NCI-H2196 (cell line): ENCODE data around the gene CRACR2A.

Source experiments
- DNase-seq: peaks from one replicate; lab custom pipeline; 2025; ENCODE audit not compliant: unreplicated experiment; lab: John Stamatoyannopoulos, UW

The CRACR2A gene, protein sequence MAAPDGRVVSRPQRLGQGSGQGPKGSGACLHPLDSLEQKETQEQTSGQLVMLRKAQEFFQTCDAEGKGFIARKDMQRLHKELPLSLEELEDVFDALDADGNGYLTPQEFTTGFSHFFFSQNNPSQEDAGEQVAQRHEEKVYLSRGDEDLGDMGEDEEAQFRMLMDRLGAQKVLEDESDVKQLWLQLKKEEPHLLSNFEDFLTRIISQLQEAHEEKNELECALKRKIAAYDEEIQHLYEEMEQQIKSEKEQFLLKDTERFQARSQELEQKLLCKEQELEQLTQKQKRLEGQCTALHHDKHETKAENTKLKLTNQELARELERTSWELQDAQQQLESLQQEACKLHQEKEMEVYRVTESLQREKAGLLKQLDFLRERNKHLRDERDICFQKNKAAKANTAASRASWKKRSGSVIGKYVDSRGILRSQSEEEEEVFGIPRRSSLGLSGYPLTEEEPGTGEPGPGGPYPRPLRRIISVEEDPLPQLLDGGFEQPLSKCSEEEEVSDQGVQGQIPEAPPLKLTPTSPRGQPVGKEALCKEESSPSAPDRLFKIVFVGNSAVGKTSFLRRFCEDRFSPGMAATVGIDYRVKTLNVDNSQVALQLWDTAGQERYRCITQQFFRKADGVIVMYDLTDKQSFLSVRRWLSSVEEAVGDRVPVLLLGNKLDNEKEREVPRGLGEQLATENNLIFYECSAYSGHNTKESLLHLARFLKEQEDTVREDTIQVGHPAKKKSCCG

DNA sequence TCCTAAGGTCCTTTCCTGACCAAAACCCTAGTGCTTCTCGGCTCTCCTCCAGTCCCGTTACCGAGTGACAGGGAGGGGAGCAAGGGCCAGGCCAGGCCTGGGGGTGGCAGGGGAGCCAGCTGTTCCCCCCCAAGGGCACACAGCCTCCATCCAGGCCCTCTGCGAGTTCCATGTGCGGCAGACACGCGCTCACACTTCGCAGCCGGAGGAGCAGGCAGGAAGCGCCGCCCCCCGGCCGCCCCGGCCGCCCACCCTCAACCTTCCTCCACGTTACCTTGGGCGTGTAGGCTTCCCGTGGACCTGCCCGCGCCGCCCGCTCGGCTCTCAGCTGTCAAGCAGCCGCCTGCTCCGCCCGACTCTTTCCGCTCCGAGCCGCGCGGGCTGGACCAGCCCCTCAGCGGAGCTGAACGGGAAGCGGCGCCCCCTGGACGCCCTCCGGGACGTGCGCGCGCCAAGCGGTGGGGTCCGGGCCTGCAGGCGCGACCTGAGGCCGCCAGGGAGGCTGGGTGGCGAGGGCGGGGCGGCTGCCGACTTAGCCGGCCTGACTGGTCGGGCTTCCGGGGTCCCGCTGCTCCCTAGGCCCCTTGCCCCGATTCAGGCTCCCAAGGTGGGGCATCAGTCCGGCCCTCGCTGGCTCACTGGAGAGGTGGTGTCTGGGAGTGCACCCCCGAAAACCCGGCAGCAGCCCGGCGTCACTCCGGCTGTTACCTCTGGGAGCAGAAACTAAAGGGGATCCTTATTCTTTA is at the start of gene CRACR2A:
TSS of gene CRACR2A (minus strand) at position 369 of the 746 bp plus-strand sequence. CDS start 56,110 bp downstream, outside the sequence.
- no peak for DNase-seq

- DNase-seq, result no peak
Observed at GRCh38 chr12:3797531-3798048, 44.7 kb upstream of the CRACR2A start.

GRCh38 chr12:3795492-3796133 is 42.7 kb upstream of the CRACR2A start:
- peak; percentile 21 for DNase-seq

DNA sequence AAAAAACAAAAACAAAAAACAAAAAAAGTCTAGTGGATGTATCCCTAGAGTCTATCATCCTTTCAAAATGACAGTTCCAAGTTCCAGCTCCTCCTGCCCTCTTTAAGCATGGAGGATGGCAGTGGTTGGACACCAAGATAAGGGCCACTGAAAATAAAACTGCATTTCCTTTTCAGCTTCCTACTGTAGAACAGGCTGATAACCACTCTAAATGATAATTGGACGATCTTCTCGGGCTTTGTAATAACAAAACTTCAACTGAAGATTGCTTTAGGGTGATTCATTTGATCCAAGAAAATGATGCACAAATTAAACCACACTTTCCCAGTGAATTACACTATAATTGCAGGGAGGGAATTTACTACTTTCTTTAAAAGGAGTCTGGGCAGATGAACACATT is 42.2 kb upstream of the CRACR2A start:
- no peak for DNase-seq

DNA sequence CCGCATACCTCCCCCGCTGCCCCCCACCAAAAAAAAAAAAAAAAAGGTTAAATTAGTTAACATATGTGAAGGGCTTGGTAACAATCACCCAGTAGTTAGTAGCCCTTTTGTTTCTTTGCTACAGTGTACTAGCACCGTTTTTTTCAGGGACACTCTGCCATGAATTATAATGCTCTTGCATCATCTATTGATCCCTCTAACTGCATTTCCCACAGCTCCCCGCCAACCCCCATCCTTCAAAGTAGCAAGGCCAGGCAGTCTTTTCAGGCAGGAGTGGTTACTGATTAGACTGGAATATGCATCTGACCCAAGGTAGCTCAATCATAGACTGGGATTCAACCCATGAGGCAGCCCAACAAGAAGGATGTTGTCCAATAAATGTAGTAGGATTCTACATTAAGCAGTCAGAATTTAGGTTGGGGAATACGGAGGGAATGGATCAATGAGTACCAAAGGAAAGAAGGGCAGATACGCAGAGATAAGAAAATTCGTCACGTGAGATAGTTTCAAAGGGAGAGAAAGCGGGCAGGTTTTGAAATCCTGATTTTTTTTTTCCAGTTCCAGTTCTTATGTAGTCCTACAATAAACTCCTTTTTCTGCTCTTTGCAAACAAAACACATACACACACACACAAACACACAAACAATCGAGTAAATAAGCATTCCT is 39.8 kb upstream of the CRACR2A start:
- DNase-seq, result no peak

GRCh38 chr12:3791256-3791874 is 38.5 kb upstream of the CRACR2A start:
- DNase-seq, result no peak

DNA sequence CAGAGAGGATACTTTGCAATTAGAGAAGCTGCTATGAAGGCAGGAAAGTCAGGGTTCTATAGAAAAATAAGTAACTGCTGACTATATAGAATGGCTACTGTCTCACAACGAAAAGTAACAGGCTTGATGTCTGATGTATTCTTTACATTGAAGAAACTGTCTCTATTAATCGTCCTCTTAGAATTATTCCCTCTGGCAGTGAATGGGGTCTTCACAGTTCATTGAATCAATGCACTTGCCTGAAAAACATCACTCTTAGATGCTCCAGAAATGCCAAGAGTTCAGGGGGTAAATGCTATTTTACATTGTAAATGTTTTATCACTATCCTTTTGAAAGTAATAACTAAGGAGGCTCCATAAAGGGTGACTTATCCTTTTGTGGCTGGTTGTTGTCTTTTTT is 37.7 kb upstream of the CRACR2A start:
- no peak for DNase-seq

GRCh38 chr12:3789838-3790237 is 36.9 kb upstream of the CRACR2A start:
- no peak for DNase-seq

GRCh38 chr12:3777206-3777809 is 24.4 kb upstream of the CRACR2A start:
- peak; percentile 57 for DNase-seq

DNA sequence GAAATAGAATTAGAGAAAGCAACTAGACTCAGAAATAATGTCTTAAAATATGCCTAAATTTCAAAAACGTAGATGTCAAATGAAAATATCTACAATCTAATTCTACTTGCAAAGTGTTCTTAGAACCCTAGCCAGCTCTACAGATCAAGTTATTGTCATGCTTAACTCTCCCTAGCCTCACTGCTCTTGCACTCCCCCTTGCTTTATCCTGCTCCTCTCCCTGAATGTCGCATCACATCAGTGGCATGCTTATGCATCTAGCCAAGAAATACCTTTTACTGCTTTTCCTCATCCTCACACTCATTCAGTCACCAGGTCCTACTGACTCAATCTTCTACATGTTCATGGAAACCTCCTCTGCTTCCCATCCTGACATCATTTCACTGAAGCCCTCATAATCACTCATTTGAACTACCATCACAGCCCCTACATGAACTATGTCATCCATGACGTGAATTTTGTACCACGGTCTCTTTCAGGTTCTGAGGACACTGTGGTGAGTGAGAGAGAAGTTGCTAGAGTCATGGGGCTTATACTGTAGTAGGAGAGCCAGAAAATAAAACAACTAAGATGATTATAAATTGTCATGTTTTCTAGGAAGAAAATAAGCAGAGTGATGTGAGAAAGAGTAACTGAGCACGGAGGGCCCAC is 22.6 kb upstream of the CRACR2A start:
- DNase-seq, result no peak

DNA sequence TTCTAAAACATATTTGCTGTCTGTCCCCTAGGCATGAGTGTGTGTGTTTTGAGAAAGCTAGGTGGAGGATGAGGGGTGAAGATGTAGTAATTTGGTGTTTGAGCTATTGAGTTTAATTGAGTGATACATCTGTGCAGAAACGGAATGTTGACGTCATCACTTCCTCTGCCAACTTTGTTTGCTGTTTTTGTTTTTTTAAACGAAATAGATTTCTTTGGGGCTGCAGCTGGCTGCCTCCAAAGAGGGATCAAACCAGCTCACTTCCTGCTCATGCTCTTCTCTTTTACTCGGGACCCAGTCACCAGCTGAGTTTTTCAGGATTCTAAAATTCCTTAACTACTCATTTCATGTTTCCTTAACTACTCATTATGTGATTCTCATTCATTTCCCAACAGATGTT is 19.5 kb upstream of the CRACR2A start:
- DNase-seq, result no peak

- no peak for DNase-seq
Observed at GRCh38 chr12:3771853-3772252, 18.9 kb upstream of the CRACR2A start.

- DNase-seq, result no peak
Observed at GRCh38 chr12:3770891-3771290, 18.0 kb upstream of the CRACR2A start.

DNA sequence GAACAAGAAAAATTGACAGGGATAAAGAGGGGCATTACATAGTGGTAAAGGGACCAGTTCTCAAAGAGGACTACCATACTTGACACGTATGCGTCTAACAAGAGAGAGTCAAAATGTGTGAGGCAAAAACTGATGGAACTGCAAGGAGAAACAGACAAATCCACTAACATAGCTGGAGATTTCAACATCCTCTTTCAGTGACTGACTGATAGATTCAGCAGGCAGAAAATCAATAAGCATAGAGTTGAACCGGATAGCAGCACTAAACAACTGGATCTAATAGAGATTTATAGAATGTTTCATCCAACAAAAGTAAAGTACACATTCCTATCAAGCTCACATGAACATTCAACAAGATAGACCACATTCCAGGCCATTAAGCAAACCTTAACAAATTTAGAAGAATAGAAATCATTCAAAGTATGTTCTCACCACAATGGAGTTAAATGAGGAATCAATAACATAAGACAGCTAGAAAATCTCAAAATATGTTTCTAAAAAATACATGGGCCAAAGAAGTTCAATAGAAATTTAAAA is 16.1 kb upstream of the CRACR2A start:
- DNase-seq, result no peak

GRCh38 chr12:3761116-3761735 is 8.3 kb upstream of the CRACR2A start:
- DNase-seq, result no peak

- no peak for DNase-seq
Observed at GRCh38 chr12:3759878-3760277, 7.0 kb upstream of the CRACR2A start.

DNA sequence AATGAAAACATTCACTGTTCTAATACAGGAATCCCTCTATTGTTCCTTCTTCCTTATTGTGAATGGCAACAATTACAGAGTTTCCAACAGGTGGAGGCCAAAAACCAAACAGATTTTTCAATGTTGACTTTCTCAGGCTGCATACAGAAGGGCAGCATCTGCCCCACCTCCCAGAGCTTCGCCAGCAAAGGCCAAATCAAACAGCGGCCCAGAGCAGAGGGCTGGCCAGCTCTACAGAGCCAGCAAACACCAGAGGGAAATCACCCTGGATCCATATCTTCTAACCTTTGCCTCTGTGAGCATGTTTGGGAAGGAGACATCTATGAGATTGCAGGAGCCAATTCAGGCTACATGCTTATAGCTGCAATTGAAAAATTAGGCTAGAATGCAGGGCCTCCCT is 4.4 kb upstream of the CRACR2A start:
- DNase-seq, result peak; percentile 33

DNA sequence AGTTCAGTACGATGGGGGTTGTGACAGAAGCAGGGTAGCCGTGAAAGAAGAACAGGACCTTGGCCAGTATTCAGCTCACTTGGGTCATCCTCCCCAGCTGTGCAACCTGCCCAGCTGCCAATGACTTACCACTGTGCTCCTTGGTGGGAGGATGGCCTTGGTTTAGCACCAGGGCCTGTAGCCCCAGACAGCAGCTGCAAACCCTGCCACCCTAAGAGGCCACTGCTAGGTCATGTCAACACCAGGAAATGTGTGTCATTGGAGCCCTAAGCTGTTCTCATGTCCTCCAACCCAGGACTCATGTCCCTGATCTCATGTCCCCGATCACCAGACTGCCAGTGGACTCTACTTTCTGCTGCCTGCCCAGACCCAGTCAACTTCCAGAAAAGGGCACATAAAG is 3.0 kb upstream of the CRACR2A start:
- no peak for DNase-seq
